HepG2 (cell line): ENCODE data around the gene TLX3. TPM values are rescaled to one million over a fixed set of nuclear protein-coding genes. Genes with fewer than 3 reads are reported as not detected.

ENCODE experiments used
- ATAC-seq: fragments of 200-7000 bp; cut with Tn5 transposase; 3 replicates; pipeline ENCODE4 v1.9.1; 2020; ENCODE audit warnings: mild to moderate bottlenecking, moderate library complexity
- BruUV-seq: library from RNA; stranded (reverse); fragments of 400-500 nt; replicated peaks from 2 replicates; lab custom pipeline; 2021; lab: Mats Ljungman, UMichigan
- CTCF ChIA-PET: fragments of 300-600 bp; formaldehyde crosslinking; extraction: SDS; loops from one replicate; lab custom pipeline; 2021; ENCODE audit warnings: low total read pairs, inconsistent platforms, low intra/inter-chr PET ratio; lab: Yijun Ruan, JAX
- POLR2A ChIA-PET: fragments of 350-600 bp; sonication (Branson Sonifier 250); formaldehyde crosslinking; loops from one replicate; lab custom pipeline; 2020; ENCODE audit warnings: antibody characterized with exemption, inconsistent platforms; lab: Yijun Ruan, JAX
- DNase-seq: peaks from one replicate; pipeline ENCODE4 v3.0.0-alpha.2; 2015; ENCODE audit warnings: low spot score
- FAIRE-seq: peaks from 3 replicates; lab custom pipeline; 2011; peaks lifted over from hg19 to GRCh38; lab: Jason Lieb, UNC
- H2AFZ ChIP-seq: one replicate; pipeline ENCODE4 v1.6.1; 2011; ENCODE audit warnings: low read length, inconsistent platforms
- H3K27ac ChIP-seq: fragments of 300-600 bp; 3 replicates; pipeline ENCODE4 v1.8.0; 2011; ENCODE audit warnings: mixed run types, mild to moderate bottlenecking, mixed read lengths, low read length, inconsistent platforms; ENCODE audit not compliant: insufficient read depth; ENCODE audit errors: extremely low read length
- H3K27me3 ChIP-seq, 2 experiments: fragments of 200-600 bp in 1 of 2; 2 replicates in 1 of 2; 3 replicates in 1 of 2; pipeline versions ENCODE4 v1.6.0 to v1.8.0; 2011; ENCODE audit warnings: low read length in 2 of 2, mild to moderate bottlenecking in 2 of 2, moderate library complexity in 2 of 2, inconsistent platforms in 1 of 2; ENCODE audit not compliant: insufficient read depth in 2 of 2, control insufficient read depth in 1 of 2
- H3K36me3 ChIP-seq, 2 experiments: fragments of 200-600 bp in 1 of 2; replicated peaks in 1 of 2; 2 replicates in 1 of 2; 3 replicates in 1 of 2; pipeline versions ENCODE4 v1.5.1 to v1.8.0; 2011; ENCODE audit warnings: low read length in 2 of 2, inconsistent platforms in 1 of 2; ENCODE audit not compliant: insufficient read depth in 2 of 2, control insufficient read depth in 1 of 2
- H3K4me1 ChIP-seq: 2 replicates; pipeline ENCODE4 v1.5.1; 2012; ENCODE audit warnings: low read length, inconsistent platforms; ENCODE audit not compliant: insufficient read depth
- H3K4me2 ChIP-seq: 2 replicates; pipeline ENCODE4 v1.6.0; 2011; ENCODE audit warnings: low read depth, low read length, inconsistent platforms
- H3K4me3 ChIP-seq, 3 experiments: fragments of 200-600 bp in 1 of 3; sonication (generic), shearing (Covaris generic) in 1 of 3; replicated peaks in 1 of 3; 2 replicates each; pipeline ENCODE4 v1.5.1; 2011 to 2016; ENCODE audit warnings: low read length in 3 of 3, inconsistent platforms in 2 of 3, low read depth in 2 of 3, mild to moderate bottlenecking in 2 of 3, control low read depth in 1 of 3, mixed read lengths in 1 of 3; ENCODE audit not compliant: insufficient read depth in 1 of 3
- H3K79me2 ChIP-seq: one replicate; pipeline ENCODE4 v1.6.1; 2011; ENCODE audit warnings: low read length, inconsistent platforms; ENCODE audit not compliant: insufficient read depth
- H3K9ac ChIP-seq: 2 replicates; pipeline ENCODE4 v1.6.0; 2011; ENCODE audit warnings: mild to moderate bottlenecking, low read depth, low read length, inconsistent platforms; ENCODE audit not compliant: insufficient read depth
- H3K9me3 ChIP-seq: 2 replicates; pipeline ENCODE4 v1.5.1; 2012; ENCODE audit warnings: mild to moderate bottlenecking, low read length
- H4K20me1 ChIP-seq: 2 replicates; pipeline ENCODE4 v1.6.0; 2011; ENCODE audit warnings: inconsistent platforms, mild to moderate bottlenecking, low read length, moderate library complexity; ENCODE audit not compliant: insufficient read depth
- CHD4 ChIP-seq: fragments of 200-600 bp; sonication (generic); IDR thresholded peaks from 2 replicates; pipeline ENCODE4 v1.7.0; 2017; ENCODE audit warnings: mild to moderate bottlenecking, low read length, borderline replicate concordance
- NFIB ChIP-seq: sonication (generic); formaldehyde crosslinking; IDR thresholded peaks from 2 replicates; pipeline ENCODE4 v1.9.0; 2021; ENCODE audit warnings: missing genetic modification reagents, mild to moderate bottlenecking, borderline replicate concordance
- SOX6 ChIP-seq, 2 experiments: fragments of 450-650 bp in 1 of 2; sonication (generic) in 1 of 2; formaldehyde crosslinking in 1 of 2; IDR thresholded peaks; 2 replicates each; pipeline versions ENCODE4 v1.4.0 to v1.6.1; 2017 to 2020; ENCODE audit warnings: antibody characterized with exemption in 1 of 2, mild to moderate bottlenecking in 1 of 2, missing genetic modification reagents in 1 of 2
- STAG1 ChIP-seq: sonication (generic); formaldehyde crosslinking; IDR thresholded peaks from 2 replicates; pipeline ENCODE4 v1.4.0; 2020; ENCODE audit warnings: missing genetic modification reagents
- ZNF251 ChIP-seq: sonication (generic); formaldehyde crosslinking; IDR thresholded peaks from 2 replicates; pipeline ENCODE4 v1.9.0; 2021; ENCODE audit warnings: mild to moderate bottlenecking, missing genetic modification reagents
- WGBS: methylation state at CpG from one replicate; pipeline ENCODE4 v1.1.6; 2017; ENCODE audit warnings: low lambda C conversion rate; 5-methylcytosine and 5-hydroxymethylcytosine counted together
- in situ Hi-C: cut with HindIII; loops from 2 replicates; pipeline ENCODE4 v1.10.0; 2017; ENCODE audit warnings: low pct_unique_long_range_greater_than_20kb; ENCODE audit not compliant: extremely low pct_ligation_motif_present
- intact Hi-C: fragments of 100-400 bp; cut with micrococcal nuclease; formaldehyde crosslinking; loops from one replicate; pipeline ENCODE4 v1.10.0; 2022; ENCODE audit not compliant: unreplicated experiment
- polyA plus RNA-seq, 8 experiments: library from polyadenylated mRNA; depleted of rRNA in 3 of 8; stranded (reverse) in 7 of 8; unstranded in 1 of 8; fragments of >200 nt; fragmentation: Illumina TruSeq in 4 of 8; extraction: Trizol in 4 of 8; gene quantifications; 2 replicates each; pipeline versions ENCODE4 v1.2.1 to v1.2.3, GENCODE V29; 2011 to 2016; ENCODE audit warnings: low read depth in 4 of 8, missing spikeins in 1 of 8, mixed read lengths in 1 of 8; ENCODE audit not compliant: insufficient read depth in 1 of 8
- total RNA-seq, 5 experiments: library from RNA; depleted of rRNA; stranded (reverse); fragments of >200 nt; fragmentation: Illumina TruSeq; extraction: Trizol; gene quantifications; 2 replicates each; pipeline ENCODE4 v1.2.3, GENCODE V29; 2016; ENCODE audit warnings: low read depth in 1 of 5
- TF ChIP-seq, protein P1 (sequence below): sonication (generic); formaldehyde crosslinking; IDR thresholded peaks from 2 replicates; pipeline ENCODE4 v1.5.0; 2020; ENCODE audit warnings: mild to moderate bottlenecking, missing genetic modification reagents, moderate library complexity
- TF ChIP-seq, protein P2 (sequence below): sonication (generic); formaldehyde crosslinking; IDR thresholded peaks from 2 replicates; pipeline ENCODE4 v1.5.1; 2020; ENCODE audit warnings: missing genetic modification reagents, mild to moderate bottlenecking, borderline replicate concordance

Gene TLX3
- total and polyA plus RNA-seq, 2 of the 13 experiments (the other 11 are each of a cell fraction or from before 2014, with no cell fraction given) = not detected

DNA sequence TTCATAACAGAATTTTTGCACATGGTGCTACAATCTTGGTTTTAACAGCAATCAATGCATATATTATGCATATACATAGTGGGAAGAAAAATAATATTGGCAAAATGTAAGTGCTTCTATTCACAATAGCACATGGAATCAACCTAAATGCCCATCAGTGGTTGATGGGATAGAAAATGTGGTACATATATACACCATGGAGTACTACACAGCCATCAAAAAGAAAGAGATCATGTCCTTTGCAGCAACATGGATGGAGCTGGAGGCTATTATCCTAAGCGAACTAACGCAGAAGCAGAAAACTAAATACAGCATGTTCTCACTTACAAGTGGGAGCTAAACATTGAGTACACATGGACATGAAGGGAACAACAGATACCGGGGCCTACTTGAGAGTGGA, 37.2 kb upstream of the TLX3 start:
- Histone ChIP-seq H3K27me3 (no peaks in the 10 kb centered on the region), H3K9ac (no peak overlapping the region), H3K9me3 (no peaks in the 10 kb centered on the region), H3K4me3 (no peak overlapping the region), H2AFZ (no peak overlapping the region), H3K4me1 (no peaks in the 10 kb centered on the region), H3K36me3 (no peaks in the 10 kb centered on the region), H3K27ac (no peak overlapping the region), H4K20me1 (no peaks in the 10 kb centered on the region), H3K79me2 (no peaks in the 10 kb centered on the region), H3K4me2 (no peak overlapping the region)
- in situ Hi-C loops (no loop called here), intact Hi-C loops (no loop called here)
- BruUV-seq = no TSS peak
- DNase-seq (no peak), FAIRE-seq (no peak), ATAC-seq (no peak)
- 66% methylated on average over 3 of the region's 3 CpGs for WGBS
- CTCF ChIA-PET = no interaction called here
- POLR2A ChIA-PET = no interaction called here
- TF ChIP-seq CHD4 (no peak), ZNF251 (CRISPR knock-in tag) (no peak), NFIB (no peak)

DNA sequence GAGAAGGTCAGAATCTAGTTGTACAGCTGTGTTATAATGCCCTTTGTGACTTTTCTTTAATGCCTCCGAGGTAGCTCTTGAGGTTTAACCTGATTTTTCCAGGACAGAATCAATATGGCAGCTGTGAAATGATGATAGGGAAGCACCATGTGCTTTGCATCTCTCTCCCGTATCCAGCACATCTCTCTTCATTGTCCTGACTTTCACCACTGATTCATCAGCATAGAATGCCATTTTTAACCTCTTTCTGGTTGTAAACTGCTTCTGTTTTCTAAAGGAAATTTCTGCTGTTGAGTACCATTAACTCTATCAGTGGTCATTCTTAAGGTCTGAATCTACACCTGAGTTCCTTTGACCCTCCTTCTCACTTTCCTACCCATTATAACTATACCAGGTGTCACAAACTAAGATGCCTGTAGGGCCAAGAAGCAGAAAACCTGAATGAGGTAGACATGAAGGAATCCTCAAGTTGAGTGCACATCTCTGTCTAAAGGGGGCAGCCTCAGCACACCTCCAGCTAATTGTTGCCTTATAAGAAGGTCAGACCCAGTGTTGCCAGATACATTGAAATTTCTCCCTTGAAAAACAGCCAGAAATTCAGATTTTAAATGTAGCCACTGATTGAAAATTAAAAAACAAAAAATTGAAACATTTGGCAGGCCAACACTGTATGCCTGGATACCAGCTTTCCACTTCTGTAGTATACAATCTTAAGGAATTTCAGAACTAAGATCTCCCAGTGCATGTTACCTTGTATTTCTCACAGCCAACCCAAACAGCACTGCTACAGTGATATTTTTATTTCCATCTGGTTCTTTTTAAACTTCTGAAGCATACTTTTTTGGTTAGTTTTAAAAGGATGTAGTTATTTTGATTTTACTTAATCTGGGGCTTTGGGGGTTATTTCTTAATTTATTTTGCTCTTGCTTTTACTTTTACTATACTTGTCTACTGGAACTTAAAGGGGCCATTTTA, 35.8 kb upstream of the TLX3 start:
- peak; percentile 25 for DNase-seq
- H3K27ac ChIP-seq = no peak overlapping the region
- H3K4me2 ChIP-seq = no peak overlapping the region
- no peak overlapping the region for H3K4me3 ChIP-seq
- H2AFZ ChIP-seq = no peak overlapping the region
- H3K36me3 ChIP-seq = no peaks in the 10 kb centered on the region
- 0% methylated on average over 2 of the region's 2 CpGs for WGBS
- TF ChIP-seq, protein P1, sequence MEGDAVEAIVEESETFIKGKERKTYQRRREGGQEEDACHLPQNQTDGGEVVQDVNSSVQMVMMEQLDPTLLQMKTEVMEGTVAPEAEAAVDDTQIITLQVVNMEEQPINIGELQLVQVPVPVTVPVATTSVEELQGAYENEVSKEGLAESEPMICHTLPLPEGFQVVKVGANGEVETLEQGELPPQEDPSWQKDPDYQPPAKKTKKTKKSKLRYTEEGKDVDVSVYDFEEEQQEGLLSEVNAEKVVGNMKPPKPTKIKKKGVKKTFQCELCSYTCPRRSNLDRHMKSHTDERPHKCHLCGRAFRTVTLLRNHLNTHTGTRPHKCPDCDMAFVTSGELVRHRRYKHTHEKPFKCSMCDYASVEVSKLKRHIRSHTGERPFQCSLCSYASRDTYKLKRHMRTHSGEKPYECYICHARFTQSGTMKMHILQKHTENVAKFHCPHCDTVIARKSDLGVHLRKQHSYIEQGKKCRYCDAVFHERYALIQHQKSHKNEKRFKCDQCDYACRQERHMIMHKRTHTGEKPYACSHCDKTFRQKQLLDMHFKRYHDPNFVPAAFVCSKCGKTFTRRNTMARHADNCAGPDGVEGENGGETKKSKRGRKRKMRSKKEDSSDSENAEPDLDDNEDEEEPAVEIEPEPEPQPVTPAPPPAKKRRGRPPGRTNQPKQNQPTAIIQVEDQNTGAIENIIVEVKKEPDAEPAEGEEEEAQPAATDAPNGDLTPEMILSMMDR (CRISPR knock-in tag) = peak; percentile 56
- TF ChIP-seq, protein P2, sequence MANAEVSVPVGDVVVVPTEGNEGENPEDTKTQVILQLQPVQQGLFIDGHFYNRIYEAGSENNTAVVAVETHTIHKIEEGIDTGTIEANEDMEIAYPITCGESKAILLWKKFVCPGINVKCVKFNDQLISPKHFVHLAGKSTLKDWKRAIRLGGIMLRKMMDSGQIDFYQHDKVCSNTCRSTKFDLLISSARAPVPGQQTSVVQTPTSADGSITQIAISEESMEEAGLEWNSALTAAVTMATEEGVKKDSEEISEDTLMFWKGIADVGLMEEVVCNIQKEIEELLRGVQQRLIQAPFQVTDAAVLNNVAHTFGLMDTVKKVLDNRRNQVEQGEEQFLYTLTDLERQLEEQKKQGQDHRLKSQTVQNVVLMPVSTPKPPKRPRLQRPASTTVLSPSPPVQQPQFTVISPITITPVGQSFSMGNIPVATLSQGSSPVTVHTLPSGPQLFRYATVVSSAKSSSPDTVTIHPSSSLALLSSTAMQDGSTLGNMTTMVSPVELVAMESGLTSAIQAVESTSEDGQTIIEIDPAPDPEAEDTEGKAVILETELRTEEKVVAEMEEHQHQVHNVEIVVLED (CRISPR knock-in tag) = no peak
- peak; percentile 59 for TF ChIP-seq STAG1 (CRISPR knock-in tag)
- no peak for TF ChIP-seq SOX6 (IDR thresholded peaks at IDR 0.05)
- no peak for TF ChIP-seq SOX6 (CRISPR knock-in tag; IDR thresholded peaks at IDR 0.05)
- in situ Hi-C loops = no loop called here
- H4K20me1 ChIP-seq = no peaks in the 10 kb centered on the region
- H3K9ac ChIP-seq = no peak overlapping the region
- H3K27me3 ChIP-seq = no peaks in the 10 kb centered on the region
- ChIA-PET CTCF (no interaction called here), POLR2A (no interaction called here)
- BruUV-seq = no TSS peak
- H3K9me3 ChIP-seq = no peaks in the 10 kb centered on the region
- H3K79me2 ChIP-seq = no peaks in the 10 kb centered on the region
- intact Hi-C loops = loop anchor here (1.0 kb wide), 1 partner anchor 69 kb away; no protein-coding TSS in a partner anchor
- ATAC-seq = peak; percentile 80
- H3K4me1 ChIP-seq = no peaks in the 10 kb centered on the region
- no peak for FAIRE-seq
